Testis (tissue), 2 donors: ENCODE measurements around the gene MTMR6.

Experiments used
- POLR2A ChIP-seq: fragments of 450-650 bp; IDR thresholded peaks from one replicate; pipeline ENCODE4 v1.6.1; 2017; ENCODE audit warnings: antibody characterized with exemption, mild to moderate bottlenecking, moderate library complexity
- TF ChIP-seq, protein P1 (sequence below), 3 experiments: fragments of 450-650 bp in 2 of 3; fragments of 200-600 bp in 1 of 3; sonication (generic) in 1 of 3; IDR thresholded peaks; one replicate each; pipeline ENCODE4 v1.5.1; 2016 to 2019; ENCODE audit warnings: antibody characterized with exemption in 3 of 3, mild to moderate bottlenecking in 2 of 3, moderate library complexity in 1 of 3

DNA sequence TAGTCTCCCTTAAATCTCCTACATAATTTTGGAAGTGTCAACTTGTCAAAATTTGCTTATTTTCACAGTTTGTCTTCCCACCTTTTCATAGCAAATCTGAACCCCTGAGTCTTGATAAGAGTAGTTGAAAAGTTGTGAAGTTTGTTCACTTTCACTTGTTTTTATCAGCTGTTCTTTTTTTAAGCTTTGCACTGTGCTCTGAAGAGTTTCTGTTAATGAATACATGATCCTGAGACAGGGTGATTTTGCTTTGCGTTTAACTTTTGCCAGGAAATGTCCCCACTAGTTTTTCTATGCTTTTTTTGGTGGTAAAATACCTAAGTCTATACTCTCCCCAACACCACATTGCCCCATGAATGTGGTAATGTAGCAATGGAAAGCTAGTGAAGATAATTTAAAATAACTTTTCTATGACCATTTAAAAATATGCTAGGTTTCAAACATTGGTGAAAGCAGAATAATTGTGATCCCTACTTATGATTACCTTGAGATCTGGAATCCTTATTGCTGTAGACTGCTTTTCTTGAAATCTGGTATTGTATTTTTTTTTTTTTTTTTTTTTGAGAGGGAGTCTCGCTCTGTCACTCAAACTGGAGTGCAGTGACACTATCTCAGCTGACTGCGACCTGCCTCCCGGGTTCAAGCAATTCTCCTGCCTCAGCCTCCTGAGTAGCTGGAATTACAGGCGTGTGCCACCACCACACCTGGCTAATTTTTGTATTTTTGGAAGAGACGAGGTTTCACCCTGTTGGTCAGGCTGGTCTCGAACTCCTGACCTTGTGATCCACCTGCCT lies 19.6 kb upstream of the MTMR6 start:
- TF ChIP-seq, protein P1, sequence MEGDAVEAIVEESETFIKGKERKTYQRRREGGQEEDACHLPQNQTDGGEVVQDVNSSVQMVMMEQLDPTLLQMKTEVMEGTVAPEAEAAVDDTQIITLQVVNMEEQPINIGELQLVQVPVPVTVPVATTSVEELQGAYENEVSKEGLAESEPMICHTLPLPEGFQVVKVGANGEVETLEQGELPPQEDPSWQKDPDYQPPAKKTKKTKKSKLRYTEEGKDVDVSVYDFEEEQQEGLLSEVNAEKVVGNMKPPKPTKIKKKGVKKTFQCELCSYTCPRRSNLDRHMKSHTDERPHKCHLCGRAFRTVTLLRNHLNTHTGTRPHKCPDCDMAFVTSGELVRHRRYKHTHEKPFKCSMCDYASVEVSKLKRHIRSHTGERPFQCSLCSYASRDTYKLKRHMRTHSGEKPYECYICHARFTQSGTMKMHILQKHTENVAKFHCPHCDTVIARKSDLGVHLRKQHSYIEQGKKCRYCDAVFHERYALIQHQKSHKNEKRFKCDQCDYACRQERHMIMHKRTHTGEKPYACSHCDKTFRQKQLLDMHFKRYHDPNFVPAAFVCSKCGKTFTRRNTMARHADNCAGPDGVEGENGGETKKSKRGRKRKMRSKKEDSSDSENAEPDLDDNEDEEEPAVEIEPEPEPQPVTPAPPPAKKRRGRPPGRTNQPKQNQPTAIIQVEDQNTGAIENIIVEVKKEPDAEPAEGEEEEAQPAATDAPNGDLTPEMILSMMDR (IDR thresholded peaks at IDR 0.05): no peak
- no peak for TF ChIP-seq POLR2A
